GM18526 (cell line): Measurements from ENCODE around the gene CRYGC.

ENCODE experiments used
- POLR2A ChIP-seq: IDR thresholded peaks from 3 replicates; pipeline ENCODE4 v1.6.1; 2011; ENCODE audit not compliant: insufficient read length; ENCODE audit errors: extremely low read depth

The CRYGC gene

GRCh38 chr2:208112969-208113368, 16.7 kb downstream of the CRYGC start:
- TF ChIP-seq POLR2A: no peak

GRCh38 chr2:208103616-208104015, 26.0 kb downstream of the CRYGC start:
- no peak for TF ChIP-seq POLR2A

GRCh38 chr2:208101716-208102631, 27.7 kb downstream of the CRYGC start:
- no peak for TF ChIP-seq POLR2A

- no peak for TF ChIP-seq POLR2A
Measured at GRCh38 chr2:208099682-208100470, 29.8 kb downstream of the CRYGC start.

- TF ChIP-seq POLR2A: no peak
Measured at GRCh38 chr2:208098267-208098666, 31.4 kb downstream of the CRYGC start.

GRCh38 chr2:208097801-208098200, 31.8 kb downstream of the CRYGC start:
- no peak for TF ChIP-seq POLR2A

- no peak for TF ChIP-seq POLR2A
Measured at GRCh38 chr2:208097313-208097712, 32.3 kb downstream of the CRYGC start.

GRCh38 chr2:208096080-208096479, 33.5 kb downstream of the CRYGC start:
- no peak for TF ChIP-seq POLR2A

GRCh38 chr2:208093128-208093527, 36.5 kb downstream of the CRYGC start:
- TF ChIP-seq POLR2A: no peak

- TF ChIP-seq POLR2A: no peak
Measured at GRCh38 chr2:208092093-208092832, 37.4 kb downstream of the CRYGC start.

GRCh38 chr2:208090420-208090819, 39.2 kb downstream of the CRYGC start:
- no peak for TF ChIP-seq POLR2A

- TF ChIP-seq POLR2A: no peak
Measured at GRCh38 chr2:208086029-208086428, 43.6 kb downstream of the CRYGC start.

- TF ChIP-seq POLR2A: no peak
Measured at GRCh38 chr2:208083807-208084206, 45.8 kb downstream of the CRYGC start.
